NB4 (cell line): ENCODE results near the gene ERVK3-1.

Experiments used
- DNase-seq: peaks from one replicate; pipeline ENCODE4 v3.0.0; 2010; ENCODE audit warnings: low read depth
- H3K4me3 ChIP-seq: one replicate; pipeline ENCODE4 v1.5.1; 2011; ENCODE audit warnings: mild to moderate bottlenecking, low read depth, low read length, moderate library complexity
- MYC ChIP-seq: IDR thresholded peaks from 2 replicates; pipeline ENCODE4 v1.6.1; 2011; ENCODE audit warnings: low read depth, low read length
- POLR2A ChIP-seq: IDR thresholded peaks from 2 replicates; pipeline ENCODE4 v1.6.1; 2011; ENCODE audit warnings: mild to moderate bottlenecking; ENCODE audit not compliant: insufficient read length; ENCODE audit errors: extremely low read depth
- TF ChIP-seq, protein P1 (sequence below): IDR thresholded peaks from one replicate; pipeline ENCODE4 v1.5.1; 2012; ENCODE audit warnings: low read depth, low read length
- TF ChIP-seq, protein P2 (sequence below): IDR thresholded peaks from 2 replicates; pipeline ENCODE4 v1.6.1; 2011; ENCODE audit warnings: low read depth, low read length

ERVK3-1 gene

DNA sequence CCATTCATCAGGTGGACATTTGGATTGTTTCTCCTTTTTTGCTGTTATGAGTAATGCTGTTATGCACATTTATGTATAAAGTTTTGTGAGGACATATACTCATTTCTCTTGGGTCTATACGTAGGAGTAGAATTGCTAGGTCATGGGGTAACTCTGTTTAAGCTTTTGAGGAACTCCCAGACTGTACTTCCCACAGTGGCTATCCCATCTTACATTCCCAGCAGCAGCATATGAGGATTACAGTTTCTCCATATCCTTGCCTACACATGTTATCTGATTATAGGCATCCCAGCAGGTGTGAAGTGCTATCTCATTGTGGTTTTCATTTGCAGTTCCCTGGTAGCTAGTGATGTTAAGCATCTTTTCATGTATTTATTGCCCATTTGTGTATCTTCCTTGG is 27.5 kb downstream of the ERVK3-1 start:
- DNase-seq = no peak
- no peak for TF ChIP-seq MYC
- TF ChIP-seq, protein P1, sequence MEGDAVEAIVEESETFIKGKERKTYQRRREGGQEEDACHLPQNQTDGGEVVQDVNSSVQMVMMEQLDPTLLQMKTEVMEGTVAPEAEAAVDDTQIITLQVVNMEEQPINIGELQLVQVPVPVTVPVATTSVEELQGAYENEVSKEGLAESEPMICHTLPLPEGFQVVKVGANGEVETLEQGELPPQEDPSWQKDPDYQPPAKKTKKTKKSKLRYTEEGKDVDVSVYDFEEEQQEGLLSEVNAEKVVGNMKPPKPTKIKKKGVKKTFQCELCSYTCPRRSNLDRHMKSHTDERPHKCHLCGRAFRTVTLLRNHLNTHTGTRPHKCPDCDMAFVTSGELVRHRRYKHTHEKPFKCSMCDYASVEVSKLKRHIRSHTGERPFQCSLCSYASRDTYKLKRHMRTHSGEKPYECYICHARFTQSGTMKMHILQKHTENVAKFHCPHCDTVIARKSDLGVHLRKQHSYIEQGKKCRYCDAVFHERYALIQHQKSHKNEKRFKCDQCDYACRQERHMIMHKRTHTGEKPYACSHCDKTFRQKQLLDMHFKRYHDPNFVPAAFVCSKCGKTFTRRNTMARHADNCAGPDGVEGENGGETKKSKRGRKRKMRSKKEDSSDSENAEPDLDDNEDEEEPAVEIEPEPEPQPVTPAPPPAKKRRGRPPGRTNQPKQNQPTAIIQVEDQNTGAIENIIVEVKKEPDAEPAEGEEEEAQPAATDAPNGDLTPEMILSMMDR = no peak
- no peak for TF ChIP-seq POLR2A
- TF ChIP-seq, protein P2, sequence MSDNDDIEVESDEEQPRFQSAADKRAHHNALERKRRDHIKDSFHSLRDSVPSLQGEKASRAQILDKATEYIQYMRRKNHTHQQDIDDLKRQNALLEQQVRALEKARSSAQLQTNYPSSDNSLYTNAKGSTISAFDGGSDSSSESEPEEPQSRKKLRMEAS = no peak
- H3K4me3 ChIP-seq = no peak overlapping the region

DNA sequence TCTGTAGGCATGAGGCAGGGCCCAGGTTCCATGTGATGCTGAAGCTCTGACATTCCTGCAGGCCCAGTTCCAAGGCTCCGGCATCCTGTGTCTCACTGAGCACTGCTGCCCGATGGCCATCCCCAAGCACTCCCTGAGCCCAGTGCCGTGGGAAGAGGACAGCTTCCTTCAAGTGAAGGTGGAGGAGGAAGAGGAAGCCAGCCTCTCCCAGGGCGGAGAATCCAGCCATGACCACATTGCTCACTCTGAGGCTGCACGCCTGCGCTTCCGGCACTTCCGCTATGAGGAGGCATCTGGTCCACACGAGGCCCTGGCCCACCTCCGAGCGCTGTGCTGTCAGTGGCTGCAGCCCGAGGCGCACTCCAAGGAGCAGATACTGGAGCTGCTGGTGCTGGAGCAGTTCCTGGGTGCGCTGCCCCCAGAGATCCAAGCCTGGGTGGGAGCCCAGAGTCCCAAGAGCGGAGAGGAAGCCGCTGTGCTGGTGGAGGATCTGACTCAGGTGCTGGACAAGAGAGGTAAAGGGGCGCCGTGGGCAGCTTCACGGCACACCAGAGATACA is 29.6 kb downstream of the ERVK3-1 start:
- no peak for TF ChIP-seq POLR2A
- TF ChIP-seq, protein P2 = no peak
- TF ChIP-seq MYC = no peak
- TF ChIP-seq, protein P1 = no peak
- DNase-seq = no peak
- H3K4me3 ChIP-seq = no peak overlapping the region

DNA sequence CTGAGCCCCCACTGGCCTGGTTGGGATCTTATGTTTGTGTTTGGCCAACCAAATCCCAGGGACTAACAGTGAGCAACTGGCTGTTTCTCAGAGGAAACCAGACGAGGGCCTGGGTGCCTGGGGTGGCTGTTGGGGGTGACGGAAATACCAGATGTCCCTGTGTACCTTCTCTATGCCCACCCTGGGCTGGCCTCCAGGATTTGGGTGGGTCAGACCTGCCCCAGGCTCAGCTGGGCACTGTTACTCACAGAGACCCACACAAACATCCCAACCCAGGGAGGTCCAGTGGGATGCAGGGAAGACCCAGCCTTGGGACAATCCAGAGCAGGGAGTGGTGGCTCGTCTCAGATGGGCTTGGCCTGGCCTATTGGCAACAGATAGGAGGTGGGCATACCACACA is 30.5 kb downstream of the ERVK3-1 start:
- DNase-seq = no peak
- TF ChIP-seq POLR2A (no peak), MYC (no peak)
- TF ChIP-seq, protein P2 = no peak
- TF ChIP-seq, protein P1 = no peak
- no peak overlapping the region for H3K4me3 ChIP-seq

DNA sequence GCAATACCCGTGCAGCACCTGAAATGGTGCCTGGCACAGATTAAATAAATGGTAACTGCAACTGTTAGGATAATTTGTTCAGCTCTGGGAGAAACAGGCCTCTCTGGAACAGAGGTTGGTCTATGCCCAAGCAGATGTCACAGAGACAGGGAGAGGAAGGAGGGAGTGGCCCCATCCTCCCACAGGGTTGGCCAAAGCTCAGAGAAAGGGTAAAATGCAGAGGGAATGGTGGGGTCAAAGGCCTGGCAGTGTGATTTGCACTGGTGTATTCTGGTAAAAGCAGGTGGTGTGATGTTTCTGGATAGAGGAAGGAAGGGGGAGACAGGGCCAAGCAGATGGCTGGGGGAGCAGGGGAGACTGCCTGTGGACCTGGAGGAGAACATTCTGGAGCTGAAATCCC is 31.0 kb downstream of the ERVK3-1 start:
- H3K4me3 ChIP-seq = no peak overlapping the region
- no peak for DNase-seq
- TF ChIP-seq MYC (no peak), POLR2A (no peak)
- TF ChIP-seq, protein P1 = no peak
- TF ChIP-seq, protein P2 = no peak

DNA sequence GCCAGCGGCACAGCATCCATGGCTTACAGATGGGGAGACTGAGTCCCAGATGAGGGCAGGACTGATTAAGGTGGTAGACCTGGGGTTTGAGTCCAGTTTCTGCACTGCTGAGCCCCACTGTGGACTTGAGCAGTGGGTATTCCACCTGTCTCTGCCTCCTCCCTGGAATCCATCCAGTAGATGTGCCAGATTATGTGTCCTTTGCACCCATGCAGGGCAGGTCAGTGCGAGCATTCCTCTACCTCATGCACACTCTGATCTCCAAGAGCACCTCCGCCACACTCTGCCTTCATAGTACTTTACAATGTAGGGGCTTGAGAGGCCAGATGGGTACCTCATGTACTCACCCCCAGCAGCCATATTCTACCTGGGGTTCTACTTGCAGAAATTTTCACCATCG is 31.6 kb downstream of the ERVK3-1 start:
- H3K4me3 ChIP-seq = no peak overlapping the region
- no peak for DNase-seq
- TF ChIP-seq POLR2A (no peak), MYC (no peak)
- TF ChIP-seq, protein P2 = no peak
- TF ChIP-seq, protein P1 = no peak

DNA sequence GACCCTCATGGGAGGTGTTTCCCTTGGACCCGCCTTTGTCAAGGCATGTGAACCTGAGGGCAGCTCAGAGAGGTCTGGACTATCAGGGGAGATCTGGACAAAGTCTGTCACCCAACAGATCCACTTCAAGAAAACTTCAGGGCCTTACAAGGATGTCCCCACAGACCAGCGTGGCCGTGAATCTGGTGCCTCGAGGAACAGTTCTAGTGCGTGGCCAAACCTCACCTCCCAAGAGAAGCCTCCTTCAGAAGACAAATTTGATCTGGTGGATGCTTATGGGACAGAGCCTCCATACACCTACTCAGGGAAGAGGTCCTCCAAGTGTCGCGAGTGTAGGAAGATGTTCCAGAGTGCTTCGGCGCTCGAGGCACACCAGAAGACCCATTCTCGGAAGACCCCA is 33.2 kb downstream of the ERVK3-1 start:
- H3K4me3 ChIP-seq = no peak overlapping the region
- DNase-seq = no peak
- TF ChIP-seq MYC = no peak
- TF ChIP-seq, protein P2 = no peak
- TF ChIP-seq POLR2A = no peak
